SJSA1 (cell line): ENCODE measurements around the gene DLX3. TPM values are rescaled to one million over a fixed set of nuclear protein-coding genes. Genes with fewer than 3 reads are reported as not detected.
A peak's percentile ranks its signal among the peaks of the same experiment; 100 is the strongest.
"Not testable (repeated sequence)": the region's sequence is repeated elsewhere in the genome, so short reads cannot be mapped to it uniquely, and the experiment has no call there.

Source experiments
- DNase-seq, 2 experiments: peaks; one replicate each; pipeline ENCODE4 v3.0.0-alpha.2; 2015 to 2020; ENCODE audit warnings: low spot score in 2 of 2, low read depth in 1 of 2
- H3K27ac ChIP-seq: fragments of 250-450 bp; sonication (Bioruptor Pico); 2 replicates; pipeline ENCODE4 v1.5.1; 2020; ENCODE audit warnings: mild to moderate bottlenecking, moderate library complexity
- H3K27me3 ChIP-seq: fragments of 250-450 bp; sonication (Bioruptor Pico); replicated peaks from 2 replicates; pipeline ENCODE4 v1.5.1; 2020; ENCODE audit warnings: mild to moderate bottlenecking, moderate library complexity
- H3K36me3 ChIP-seq: fragments of 250-450 bp; sonication (Bioruptor Pico); 2 replicates; pipeline ENCODE4 v1.5.1; 2020; ENCODE audit warnings: mild to moderate bottlenecking
- H3K4me1 ChIP-seq: fragments of 250-450 bp; sonication (Bioruptor Pico); replicated peaks from 2 replicates; pipeline ENCODE4 v1.6.1; 2021; ENCODE audit warnings: mild to moderate bottlenecking
- H3K4me3 ChIP-seq: fragments of 250-450 bp; sonication (Bioruptor Pico); 2 replicates; pipeline ENCODE4 v1.5.1; 2020; ENCODE audit warnings: mild to moderate bottlenecking
- H3K9me3 ChIP-seq: fragments of 250-450 bp; sonication (Bioruptor Pico); replicated peaks from 2 replicates; pipeline ENCODE4 v1.5.1; 2020; ENCODE audit warnings: mild to moderate bottlenecking
- total RNA-seq: library from RNA; depleted of rRNA; stranded (reverse); fragments of >200 nt; shearing (Covaris generic); gene quantifications from 2 replicates; pipeline ENCODE4 v1.2.3, GENCODE V29; 2014; rRNA removed

The DLX3 gene
- total RNA-seq = not detected in 2 replicates

GRCh38 chr17:49995055-49995738, at the start of gene DLX3:
Gene DLX3, minus strand, starts transcription at chr17:49995224. Its CDS starts 226 bp downstream, at chr17:49994998.
- no peak within 1 kb of the TSS for H3K4me3 ChIP-seq
- no peaks in the 10 kb centered on the region for H3K9me3 ChIP-seq
- H3K4me1 ChIP-seq = peaks cover 38% of the 10 kb centered on the region
- DNase-seq = peak; percentile 63 to 83
- H3K36me3 ChIP-seq = no peaks in the 10 kb centered on the region
- H3K27me3 ChIP-seq = peaks cover 68% of the 10 kb centered on the region
- H3K27ac ChIP-seq = no peak within 1 kb of the TSS

GRCh38 chr17:50044483-50044882, 49.5 kb upstream of the DLX3 start:
- H3K4me1 ChIP-seq = peaks cover 48% of the 10 kb centered on the region
- no peaks in the 10 kb centered on the region for H3K36me3 ChIP-seq
- no peak overlapping the region for H3K27ac ChIP-seq
- DNase-seq = no peak
- no peak overlapping the region for H3K4me3 ChIP-seq
- no peaks in the 10 kb centered on the region for H3K27me3 ChIP-seq
- H3K9me3 ChIP-seq = no peaks in the 10 kb centered on the region

GRCh38 chr17:50043290-50044148, 48.5 kb upstream of the DLX3 start:
- DNase-seq = peak in 1 of 2 experiments; percentile 66
- no peaks in the 10 kb centered on the region for H3K27me3 ChIP-seq
- H3K9me3 ChIP-seq = no peaks in the 10 kb centered on the region
- H3K27ac ChIP-seq = no peak overlapping the region
- peaks cover 39% of the 10 kb centered on the region for H3K4me1 ChIP-seq
- H3K36me3 ChIP-seq = no peaks in the 10 kb centered on the region
- no peak overlapping the region for H3K4me3 ChIP-seq

GRCh38 chr17:50042211-50042610, 47.2 kb upstream of the DLX3 start:
- Histone ChIP-seq H3K4me3 (no peak overlapping the region), H3K27me3 (no peaks in the 10 kb centered on the region), H3K27ac (no peak overlapping the region), H3K4me1 (peaks cover 39% of the 10 kb centered on the region), H3K9me3 (no peaks in the 10 kb centered on the region), H3K36me3 (no peaks in the 10 kb centered on the region)
- DNase-seq = no peak

- peaks cover 45% of the 10 kb centered on the region for H3K4me1 ChIP-seq
- not testable (repeated sequence) for H3K27ac ChIP-seq, H3K9me3 ChIP-seq, H3K4me3 ChIP-seq, H3K27me3 ChIP-seq, DNase-seq, H3K36me3 ChIP-seq
These were observed 45.5 kb upstream of the DLX3 start for GRCh38 chr17:50040496-50040895.

GRCh38 chr17:50039058-50039457, 44.0 kb upstream of the DLX3 start:
- no peak overlapping the region for H3K4me3 ChIP-seq
- DNase-seq = no peak
- no peak overlapping the region for H3K27ac ChIP-seq
- no peaks in the 10 kb centered on the region for H3K36me3 ChIP-seq
- peaks cover 58% of the 10 kb centered on the region for H3K4me1 ChIP-seq
- H3K9me3 ChIP-seq = no peaks in the 10 kb centered on the region
- H3K27me3 ChIP-seq = no peaks in the 10 kb centered on the region

GRCh38 chr17:50037321-50038107, 42.5 kb upstream of the DLX3 start:
- peaks cover 58% of the 10 kb centered on the region for H3K4me1 ChIP-seq
- H3K27me3 ChIP-seq = no peaks in the 10 kb centered on the region
- H3K4me3 ChIP-seq = no peak overlapping the region
- no peaks in the 10 kb centered on the region for H3K9me3 ChIP-seq
- DNase-seq = peak; percentile 83 to 96
- no peaks in the 10 kb centered on the region for H3K36me3 ChIP-seq
- H3K27ac ChIP-seq = peak overlapping the region; percentile 48

- no peaks in the 10 kb centered on the region for H3K27me3 ChIP-seq
- peaks cover 59% of the 10 kb centered on the region for H3K4me1 ChIP-seq
- H3K4me3 ChIP-seq = no peak overlapping the region
- peak overlapping the region; percentile 48 for H3K27ac ChIP-seq
- no peaks in the 10 kb centered on the region for H3K9me3 ChIP-seq
- DNase-seq = no peak
- H3K36me3 ChIP-seq = no peaks in the 10 kb centered on the region
These were observed 41.6 kb upstream of the DLX3 start for GRCh38 chr17:50036455-50037261.

- H3K27ac ChIP-seq = no peak overlapping the region
- no peaks in the 10 kb centered on the region for H3K27me3 ChIP-seq
- H3K9me3 ChIP-seq = no peaks in the 10 kb centered on the region
- H3K4me1 ChIP-seq = peaks cover 59% of the 10 kb centered on the region
- no peak overlapping the region for H3K4me3 ChIP-seq
- no peaks in the 10 kb centered on the region for H3K36me3 ChIP-seq
- DNase-seq = no peak
These were observed 40.9 kb upstream of the DLX3 start for GRCh38 chr17:50035945-50036344.

GRCh38 chr17:50035421-50035879, 40.4 kb upstream of the DLX3 start:
- no peak overlapping the region for H3K4me3 ChIP-seq
- DNase-seq = no peak
- H3K4me1 ChIP-seq = peaks cover 59% of the 10 kb centered on the region
- no peaks in the 10 kb centered on the region for H3K9me3 ChIP-seq
- no peaks in the 10 kb centered on the region for H3K27me3 ChIP-seq
- no peak overlapping the region for H3K27ac ChIP-seq
- H3K36me3 ChIP-seq = no peaks in the 10 kb centered on the region

- no peak for DNase-seq
- H3K27ac ChIP-seq = no peak overlapping the region
- H3K27me3 ChIP-seq = no peaks in the 10 kb centered on the region
- no peaks in the 10 kb centered on the region for H3K9me3 ChIP-seq
- no peaks in the 10 kb centered on the region for H3K36me3 ChIP-seq
- H3K4me3 ChIP-seq = no peak overlapping the region
- peaks cover 59% of the 10 kb centered on the region for H3K4me1 ChIP-seq
These were observed 39.7 kb upstream of the DLX3 start for GRCh38 chr17:50034498-50035364.

GRCh38 chr17:50033316-50033715, 38.3 kb upstream of the DLX3 start:
- Histone ChIP-seq H3K36me3 (no peaks in the 10 kb centered on the region), H3K4me1 (peaks cover 68% of the 10 kb centered on the region), H3K27me3 (no peaks in the 10 kb centered on the region), H3K9me3 (no peaks in the 10 kb centered on the region), H3K27ac (peak overlapping the region; percentile 25), H3K4me3 (no peak overlapping the region)
- peak in 1 of 2 experiments; percentile 79 for DNase-seq
